BLaER1 (cell line): ENCODE results near the gene KDM8.

ENCODE experiments used
- H3K27ac ChIP-seq: shearing (Covaris generic); formaldehyde crosslinking; 2 replicates; pipeline ENCODE4 v1.8.1; 2022
- H3K27me3 ChIP-seq: shearing (Covaris generic); formaldehyde crosslinking; 2 replicates; pipeline ENCODE4 v1.8.1; 2022
- H3K36me3 ChIP-seq: shearing (Covaris generic); formaldehyde crosslinking; 2 replicates; pipeline ENCODE4 v1.8.1; 2022
- H3K4me1 ChIP-seq: shearing (Covaris generic); formaldehyde crosslinking; 2 replicates; pipeline ENCODE4 v1.8.1; 2022
- H3K4me2 ChIP-seq: shearing (Covaris generic); formaldehyde crosslinking; 2 replicates; pipeline ENCODE4 v1.8.1; 2022
- H3K4me3 ChIP-seq: shearing (Covaris generic); formaldehyde crosslinking; 2 replicates; pipeline ENCODE4 v1.8.1; 2022
- H3K9ac ChIP-seq: shearing (Covaris generic); formaldehyde crosslinking; 2 replicates; pipeline ENCODE4 v1.8.1; 2022
- H3K9me3 ChIP-seq: shearing (Covaris generic); formaldehyde crosslinking; 2 replicates; pipeline ENCODE4 v1.8.1; 2022
- H4K20me1 ChIP-seq: shearing (Covaris generic); formaldehyde crosslinking; 2 replicates; pipeline ENCODE4 v1.8.1; 2022
- Cebpa-rat ChIP-seq: shearing (Covaris generic); IDR thresholded peaks from 2 replicates; pipeline ENCODE4 v1.8.1; 2022

The KDM8 gene

DNA sequence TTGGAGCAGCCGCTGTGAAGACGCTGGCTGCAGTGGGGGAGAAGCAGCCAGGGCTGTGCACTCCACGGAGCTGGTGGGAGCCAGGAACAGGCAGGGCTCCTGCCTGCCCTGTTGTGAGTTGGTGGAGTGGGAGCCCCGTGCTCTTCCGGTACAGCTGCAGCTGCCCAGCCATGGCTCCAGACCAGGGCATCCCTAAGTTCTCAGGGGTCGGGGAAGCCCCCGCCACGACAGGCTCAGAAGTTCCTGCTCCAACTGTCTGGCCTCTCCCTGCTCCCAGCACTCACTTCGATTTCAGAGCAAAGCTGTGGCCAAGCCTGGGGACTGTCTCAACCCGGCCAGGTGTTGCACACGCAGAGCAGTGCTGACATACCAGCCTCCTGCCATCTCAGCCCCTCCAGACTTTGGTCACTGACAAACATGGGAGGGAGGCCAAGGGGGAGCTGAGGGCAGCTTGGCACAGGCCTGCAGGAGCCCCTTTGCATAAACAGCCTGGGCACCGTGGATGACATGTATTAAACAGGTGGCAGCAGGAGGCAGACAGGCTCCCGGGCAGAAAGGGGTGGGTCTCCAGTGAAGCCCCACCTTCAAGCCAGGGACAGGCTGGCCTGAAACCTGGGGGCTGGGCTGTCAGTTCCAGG lies 13.9 kb upstream of the KDM8 start:
- H3K27me3 ChIP-seq: no peaks in the 10 kb centered on the region
- H3K36me3 ChIP-seq: no peaks in the 10 kb centered on the region
- H3K9me3 ChIP-seq: peaks cover 13% of the 10 kb centered on the region
- H4K20me1 ChIP-seq: no peaks in the 10 kb centered on the region
- TF ChIP-seq Cebpa-rat: no peak
- no peak overlapping the region for H3K9ac ChIP-seq
- peaks cover 16% of the 10 kb centered on the region for H3K4me1 ChIP-seq
- H3K27ac ChIP-seq: peak overlapping the region; percentile 4; the same call in 1 of the 2 replicates
- H3K4me3 ChIP-seq: no peak overlapping the region
- peak overlapping the region; percentile 26; the same call in 1 of the 2 replicates for H3K4me2 ChIP-seq

DNA sequence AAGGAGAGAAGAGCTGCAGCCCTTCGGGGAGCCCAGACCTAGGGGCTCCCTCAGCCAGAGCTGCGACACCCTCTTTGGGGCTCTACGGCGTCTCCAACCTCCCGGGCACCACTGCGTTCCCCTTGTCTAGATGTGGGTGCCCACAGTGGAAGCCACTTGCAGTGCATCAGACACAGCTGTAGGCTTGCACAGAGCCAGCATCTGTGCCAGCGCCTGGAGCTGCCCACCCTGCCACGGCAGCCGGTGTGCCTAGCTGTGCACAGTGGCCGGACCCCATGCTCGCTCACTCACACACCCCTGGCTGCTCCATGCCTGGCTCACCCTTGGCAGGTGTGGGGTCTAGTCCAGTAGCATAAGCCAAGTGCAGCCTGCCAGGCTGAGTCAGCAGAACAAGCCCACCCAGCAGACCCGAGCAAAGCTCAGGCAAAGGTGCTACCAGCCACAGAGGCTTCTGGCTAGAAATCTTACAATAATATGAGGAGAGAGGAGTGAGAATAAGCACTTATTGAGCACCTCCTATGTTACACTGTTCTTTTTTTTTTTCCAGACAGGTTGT lies 12.9 kb upstream of the KDM8 start:
- H3K4me1 ChIP-seq: peaks cover 11% of the 10 kb centered on the region
- H3K4me2 ChIP-seq: no peak overlapping the region
- H3K36me3 ChIP-seq: no peaks in the 10 kb centered on the region
- H3K4me3 ChIP-seq: no peak overlapping the region
- H3K27ac ChIP-seq: no peak overlapping the region
- H3K9ac ChIP-seq: no peak overlapping the region
- no peaks in the 10 kb centered on the region for H3K27me3 ChIP-seq
- H3K9me3 ChIP-seq: peaks cover 23% of the 10 kb centered on the region
- TF ChIP-seq Cebpa-rat: no peak
- H4K20me1 ChIP-seq: no peaks in the 10 kb centered on the region

DNA sequence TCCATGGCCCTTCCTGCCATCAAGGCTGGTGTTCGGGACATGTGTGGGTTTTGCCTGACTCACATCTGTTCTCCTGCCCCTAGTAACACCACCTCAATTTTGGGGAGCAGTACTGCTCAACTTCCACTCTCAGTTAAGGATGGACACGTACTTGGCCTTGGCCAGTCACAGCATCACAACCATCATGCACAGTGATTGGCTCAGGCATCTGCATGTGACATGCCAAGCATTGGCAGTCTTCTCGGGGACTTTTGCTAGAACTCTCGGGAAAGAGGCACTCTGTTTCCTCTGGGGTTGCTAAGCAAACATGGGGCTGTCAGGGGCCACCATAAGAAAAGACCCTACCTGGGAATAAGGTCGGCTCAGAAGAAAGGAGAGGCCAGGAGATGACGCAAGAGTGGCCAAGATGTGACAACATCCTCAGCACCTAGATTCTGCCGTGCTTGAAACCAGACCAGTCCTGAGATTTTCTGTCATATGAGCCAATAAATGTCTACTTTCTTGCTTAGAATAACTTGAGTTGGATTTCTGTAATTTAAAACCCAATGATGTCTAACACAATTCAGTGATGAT lies 11.9 kb upstream of the KDM8 start:
- H3K4me3 ChIP-seq: no peak overlapping the region
- 0 out of 2 replicates have a peak, but pooled peaks have one; percentile 27 for TF ChIP-seq Cebpa-rat
- peaks cover 10% of the 10 kb centered on the region for H3K4me1 ChIP-seq
- peaks cover 23% of the 10 kb centered on the region for H3K9me3 ChIP-seq
- no peak overlapping the region for H3K4me2 ChIP-seq
- no peaks in the 10 kb centered on the region for H4K20me1 ChIP-seq
- no peaks in the 10 kb centered on the region for H3K36me3 ChIP-seq
- no peak overlapping the region for H3K9ac ChIP-seq
- no peak overlapping the region for H3K27ac ChIP-seq
- no peaks in the 10 kb centered on the region for H3K27me3 ChIP-seq

DNA sequence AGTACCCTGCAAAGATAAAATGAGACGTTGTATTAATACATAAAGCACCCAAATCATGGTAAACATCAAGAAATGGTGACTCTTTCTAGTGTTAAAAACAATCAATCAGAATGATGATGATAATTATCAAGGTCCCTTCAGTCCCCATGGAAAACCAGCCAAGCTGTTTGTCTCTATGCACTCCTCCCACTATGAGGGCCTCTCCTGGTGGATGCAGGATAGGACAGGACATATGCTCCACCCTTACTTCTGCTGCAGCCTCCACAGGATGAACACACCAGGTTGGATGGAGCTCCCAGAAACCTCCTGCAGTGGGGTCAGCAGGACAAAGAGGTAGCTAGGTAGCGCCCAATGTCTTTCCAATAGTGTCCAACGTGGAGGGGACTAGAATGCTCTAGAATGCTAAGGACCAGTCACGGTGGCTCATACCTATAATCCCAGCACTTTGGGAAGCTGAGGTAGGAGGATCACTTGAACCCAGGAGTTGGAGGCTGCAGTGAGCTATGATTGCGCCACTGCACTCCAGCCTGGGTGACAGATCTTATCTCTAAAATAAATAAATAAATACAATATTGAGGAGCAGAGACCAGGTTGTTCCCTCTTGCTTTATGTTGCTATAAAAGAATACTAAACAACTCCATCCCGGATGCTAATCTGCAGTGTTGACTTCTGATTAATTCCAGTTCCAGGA lies 9.9 kb upstream of the KDM8 start:
- Histone ChIP-seq H3K4me3 (no peak overlapping the region), H3K4me2 (no peak overlapping the region), H3K4me1 (peaks cover 10% of the 10 kb centered on the region), H4K20me1 (no peaks in the 10 kb centered on the region), H3K36me3 (no peaks in the 10 kb centered on the region), H3K9ac (no peak overlapping the region), H3K27ac (no peak overlapping the region), H3K27me3 (no peaks in the 10 kb centered on the region), H3K9me3 (peaks cover 23% of the 10 kb centered on the region)
- no peak for TF ChIP-seq Cebpa-rat

DNA sequence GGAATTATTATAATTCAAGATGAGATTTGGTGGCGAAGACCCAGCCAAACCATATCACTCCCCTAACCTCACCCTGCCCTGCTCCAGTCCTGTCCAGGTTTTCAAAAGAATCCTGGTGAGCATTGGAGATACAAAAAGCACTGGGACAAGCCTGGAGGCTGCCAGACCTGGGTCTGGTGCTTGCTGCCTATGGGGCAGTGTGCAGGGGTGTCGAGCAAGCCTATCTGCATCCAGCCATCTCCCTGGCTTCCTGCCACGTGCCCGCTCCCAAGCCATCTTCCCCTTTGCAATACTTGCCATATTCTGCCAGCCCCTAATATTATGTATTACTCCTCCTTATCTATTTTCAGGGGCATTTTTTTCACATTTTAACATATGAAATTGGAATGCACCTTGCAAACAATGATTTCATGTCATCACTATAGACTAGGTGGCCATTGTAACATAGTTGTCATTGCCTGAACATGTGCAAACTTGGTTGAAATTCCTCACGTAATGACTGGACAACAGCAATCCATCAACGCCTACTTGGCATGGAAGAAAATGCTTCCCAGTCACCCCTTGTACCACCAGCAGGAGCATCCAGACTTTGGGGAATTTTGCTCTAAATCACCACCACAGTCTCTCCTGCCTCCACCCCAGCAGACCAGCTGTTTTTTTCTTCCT lies 8.1 kb upstream of the KDM8 start:
- no peak overlapping the region for H3K4me2 ChIP-seq
- H3K9me3 ChIP-seq: peaks cover 23% of the 10 kb centered on the region
- no peaks in the 10 kb centered on the region for H3K36me3 ChIP-seq
- no peak for TF ChIP-seq Cebpa-rat
- H3K27ac ChIP-seq: no peak overlapping the region
- no peaks in the 10 kb centered on the region for H3K27me3 ChIP-seq
- peaks cover 16% of the 10 kb centered on the region for H3K4me1 ChIP-seq
- H3K9ac ChIP-seq: no peak overlapping the region
- no peaks in the 10 kb centered on the region for H4K20me1 ChIP-seq
- no peak overlapping the region for H3K4me3 ChIP-seq

DNA sequence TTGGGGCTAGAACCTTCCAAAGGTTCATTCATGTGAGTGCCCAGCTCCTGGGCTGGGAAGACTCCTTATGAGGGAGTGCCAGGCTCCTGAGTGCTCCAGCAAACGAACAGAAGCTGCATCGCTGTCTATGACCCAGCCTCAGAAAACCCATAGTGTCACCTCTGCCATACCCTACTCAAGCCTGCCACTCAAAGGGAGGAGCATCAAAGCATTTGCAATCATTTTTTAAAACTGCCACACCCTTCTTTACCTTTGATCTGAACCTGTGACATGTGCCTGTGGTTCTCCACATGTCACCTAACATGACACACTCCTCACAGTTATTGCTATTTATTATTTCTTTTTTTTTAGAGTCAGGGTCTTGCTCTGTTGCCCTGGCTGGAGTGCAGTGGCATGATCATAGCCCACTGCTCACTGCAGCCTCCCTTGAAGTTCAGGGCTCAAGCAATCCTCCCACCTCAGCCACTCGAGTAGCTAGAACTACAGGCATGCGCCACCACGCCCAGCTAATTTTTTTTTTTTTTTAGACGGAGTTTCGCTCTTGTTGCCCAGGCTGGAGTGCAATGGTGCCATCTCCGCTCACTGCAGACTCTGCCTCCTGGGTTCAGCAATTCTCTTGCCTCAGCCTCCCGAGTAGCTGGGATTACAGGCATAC lies 7.3 kb upstream of the KDM8 start:
- no peak for TF ChIP-seq Cebpa-rat
- Histone ChIP-seq H3K4me1 (peaks cover 23% of the 10 kb centered on the region), H3K9me3 (peaks cover 23% of the 10 kb centered on the region), H3K4me3 (no peak overlapping the region), H3K4me2 (no peak overlapping the region), H3K27me3 (no peaks in the 10 kb centered on the region), H3K36me3 (no peaks in the 10 kb centered on the region), H3K27ac (no peak overlapping the region), H3K9ac (no peak overlapping the region), H4K20me1 (no peaks in the 10 kb centered on the region)

DNA sequence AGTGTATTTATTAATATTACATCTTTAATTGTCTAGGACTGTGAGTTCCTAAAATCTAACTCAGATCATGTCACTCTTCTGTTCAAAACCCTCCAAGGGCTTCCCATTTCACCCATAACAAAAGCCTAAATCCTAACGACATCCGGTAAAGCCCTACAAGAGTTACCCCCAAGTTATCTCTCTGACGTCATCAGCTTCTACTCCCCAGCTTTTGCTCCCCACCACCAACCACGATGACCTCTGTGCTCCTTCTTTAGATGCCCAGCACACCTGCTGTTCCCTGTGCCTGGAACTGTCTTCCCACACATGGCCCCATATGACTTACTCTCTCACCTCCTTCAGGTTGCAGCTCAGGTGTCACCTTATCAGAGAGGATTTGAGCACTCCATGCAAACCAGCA lies 6.3 kb upstream of the KDM8 start:
- no peak for TF ChIP-seq Cebpa-rat
- Histone ChIP-seq H3K9ac (no peak overlapping the region), H3K4me3 (no peak overlapping the region), H3K27ac (no peak overlapping the region), H3K9me3 (peaks cover 23% of the 10 kb centered on the region), H3K4me2 (no peak overlapping the region), H3K4me1 (peaks cover 23% of the 10 kb centered on the region), H3K27me3 (no peaks in the 10 kb centered on the region), H3K36me3 (no peaks in the 10 kb centered on the region), H4K20me1 (no peaks in the 10 kb centered on the region)

DNA sequence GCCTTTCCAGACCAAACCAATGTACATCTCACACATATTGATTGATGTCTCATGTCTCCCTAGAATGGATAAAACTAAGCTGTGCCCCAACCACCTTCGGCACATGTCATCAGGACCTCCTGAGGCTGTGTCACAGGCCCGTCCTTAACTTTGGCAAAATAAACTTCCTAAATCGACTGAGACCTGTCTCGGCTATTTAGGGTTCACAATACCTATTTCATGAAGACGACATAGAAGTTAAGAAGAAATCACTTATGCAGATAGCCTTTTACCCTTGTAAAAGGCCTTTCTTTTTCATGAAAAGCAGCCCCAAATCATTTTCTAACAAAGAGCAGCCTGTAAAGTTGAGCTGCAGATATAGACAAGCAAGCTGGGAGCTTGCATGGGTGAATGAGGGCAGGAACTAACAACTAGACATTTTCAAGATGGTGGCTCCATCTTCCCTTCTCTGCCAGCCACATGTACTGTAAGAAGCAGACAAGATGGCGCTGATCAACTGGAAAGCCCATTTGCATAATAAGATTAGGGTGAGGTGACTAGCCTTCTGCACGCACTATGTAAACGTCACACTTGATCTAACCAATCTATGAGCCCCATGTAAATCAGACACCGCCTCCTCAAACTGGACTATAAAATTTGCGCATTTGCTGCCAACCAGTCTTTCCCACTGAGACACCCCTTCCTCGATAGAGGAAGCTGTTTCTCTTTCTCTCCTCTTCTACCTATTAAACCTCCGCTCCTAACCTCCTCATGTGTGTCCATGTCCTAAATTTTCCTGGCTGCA lies 4.7 kb upstream of the KDM8 start:
- H3K27me3 ChIP-seq: no peaks in the 10 kb centered on the region
- H4K20me1 ChIP-seq: no peaks in the 10 kb centered on the region
- peak overlapping the region; percentile 73 for H3K4me2 ChIP-seq
- H3K4me3 ChIP-seq: no peak overlapping the region
- no peaks in the 10 kb centered on the region for H3K36me3 ChIP-seq
- H3K27ac ChIP-seq: peak overlapping the region; percentile 74; the same call in 1 of the 2 replicates
- TF ChIP-seq Cebpa-rat: no peak
- peaks cover 29% of the 10 kb centered on the region for H3K4me1 ChIP-seq
- no peak overlapping the region for H3K9ac ChIP-seq
- peaks cover 18% of the 10 kb centered on the region for H3K9me3 ChIP-seq

DNA sequence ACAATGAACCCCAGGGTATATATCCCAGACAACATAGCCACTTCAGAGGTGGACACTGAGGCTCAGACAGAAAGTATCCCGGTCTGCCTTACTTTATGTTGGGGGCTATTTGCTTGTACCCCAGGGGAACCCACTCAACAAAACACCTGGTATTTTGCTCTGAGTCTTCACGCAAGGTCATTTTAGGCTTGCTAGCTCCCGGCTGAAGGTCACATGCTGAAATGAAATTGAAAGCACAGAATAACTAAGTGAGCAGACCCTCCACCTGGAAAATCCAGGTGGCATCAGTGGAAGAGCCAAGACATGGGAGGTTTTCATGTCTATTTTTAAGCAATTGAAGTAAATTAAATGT lies 4.1 kb upstream of the KDM8 start:
- no peak overlapping the region for H3K4me3 ChIP-seq

More for the DNA sequence above, 4.1 kb upstream of the KDM8 start:
- H3K36me3 ChIP-seq: no peaks in the 10 kb centered on the region
- H3K9me3 ChIP-seq: peaks cover 12% of the 10 kb centered on the region
- no peaks in the 10 kb centered on the region for H4K20me1 ChIP-seq
- H3K27me3 ChIP-seq: no peaks in the 10 kb centered on the region
- no peak for TF ChIP-seq Cebpa-rat
- H3K4me1 ChIP-seq: peaks cover 30% of the 10 kb centered on the region
- H3K4me2 ChIP-seq: peak overlapping the region; percentile 73
- peak overlapping the region; percentile 74; the same call in 1 of the 2 replicates for H3K27ac ChIP-seq
- H3K9ac ChIP-seq: no peak overlapping the region
